Choroid plexus epithelial cell (primary cell): ENCODE measurements around the gene LEUTX.

Experiments used
- DNase-seq: peaks from one replicate; pipeline ENCODE4 v3.0.0-alpha.2; 2010; ENCODE audit warnings: low read depth
- H3K4me3 ChIP-seq: 2 replicates; pipeline ENCODE4 v1.5.1; 2011; ENCODE audit warnings: low read depth, mild to moderate bottlenecking, control low read depth, low read length, moderate library complexity
- CTCF ChIP-seq: conservative IDR thresholded peaks from 2 replicates; pipeline ENCODE4 v1.5.1; 2011; ENCODE audit warnings: low read depth, mild to moderate bottlenecking, control low read depth, inconsistent platforms, low read length, moderate library complexity

Gene LEUTX

GRCh38 chr19:39827216-39827615 lies 48.6 kb downstream of the LEUTX start:
- no peak for DNase-seq
- H3K4me3 ChIP-seq: no peak overlapping the region
- no peak for TF ChIP-seq CTCF

GRCh38 chr19:39828015-39828653 lies 49.5 kb downstream of the LEUTX start:
- no peak for DNase-seq
- H3K4me3 ChIP-seq: no peak overlapping the region
- TF ChIP-seq CTCF: no peak

GRCh38 chr19:39828654-39829032 lies 50.0 kb downstream of the LEUTX start:
- no peak overlapping the region for H3K4me3 ChIP-seq
- DNase-seq: no peak
- TF ChIP-seq CTCF: no peak

- DNase-seq: no peak
- TF ChIP-seq CTCF: no peak
- no peak overlapping the region for H3K4me3 ChIP-seq
Observed at GRCh38 chr19:39829702-39830275, 51.1 kb downstream of the LEUTX start.

- no peak for TF ChIP-seq CTCF
- no peak overlapping the region for H3K4me3 ChIP-seq
- DNase-seq: no peak
Observed at GRCh38 chr19:39830406-39830805, 51.8 kb downstream of the LEUTX start.

GRCh38 chr19:39830847-39831246 lies 52.2 kb downstream of the LEUTX start:
- DNase-seq: no peak
- no peak overlapping the region for H3K4me3 ChIP-seq
- no peak for TF ChIP-seq CTCF

GRCh38 chr19:39831679-39832078 lies 53.0 kb downstream of the LEUTX start:
- no peak overlapping the region for H3K4me3 ChIP-seq
- no peak for TF ChIP-seq CTCF
- no peak for DNase-seq
